Measurements from ENCODE around the gene SNAPC5.

The SNAPC5 gene

DNA sequence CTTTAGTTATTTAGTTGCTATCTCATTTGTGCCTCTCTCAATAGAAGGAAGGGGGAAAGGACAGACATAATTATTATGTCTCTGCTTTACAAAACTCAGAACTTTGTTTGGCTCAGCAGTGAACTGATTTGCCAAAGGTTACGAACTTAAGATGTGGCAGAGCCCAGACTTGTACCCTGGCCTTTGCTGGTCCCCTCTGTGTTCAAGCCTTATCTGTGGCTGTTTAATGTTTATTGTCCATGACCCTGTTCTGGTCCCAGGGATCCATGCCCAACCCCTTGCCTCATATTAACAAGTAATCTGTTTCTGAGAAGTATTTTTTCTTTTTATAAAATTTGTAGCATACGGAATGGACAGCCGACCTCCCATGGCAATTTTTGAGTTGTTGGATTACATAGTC, 10.7 kb downstream of the SNAPC5 start:
- TF ChIP-seq, protein P1, sequence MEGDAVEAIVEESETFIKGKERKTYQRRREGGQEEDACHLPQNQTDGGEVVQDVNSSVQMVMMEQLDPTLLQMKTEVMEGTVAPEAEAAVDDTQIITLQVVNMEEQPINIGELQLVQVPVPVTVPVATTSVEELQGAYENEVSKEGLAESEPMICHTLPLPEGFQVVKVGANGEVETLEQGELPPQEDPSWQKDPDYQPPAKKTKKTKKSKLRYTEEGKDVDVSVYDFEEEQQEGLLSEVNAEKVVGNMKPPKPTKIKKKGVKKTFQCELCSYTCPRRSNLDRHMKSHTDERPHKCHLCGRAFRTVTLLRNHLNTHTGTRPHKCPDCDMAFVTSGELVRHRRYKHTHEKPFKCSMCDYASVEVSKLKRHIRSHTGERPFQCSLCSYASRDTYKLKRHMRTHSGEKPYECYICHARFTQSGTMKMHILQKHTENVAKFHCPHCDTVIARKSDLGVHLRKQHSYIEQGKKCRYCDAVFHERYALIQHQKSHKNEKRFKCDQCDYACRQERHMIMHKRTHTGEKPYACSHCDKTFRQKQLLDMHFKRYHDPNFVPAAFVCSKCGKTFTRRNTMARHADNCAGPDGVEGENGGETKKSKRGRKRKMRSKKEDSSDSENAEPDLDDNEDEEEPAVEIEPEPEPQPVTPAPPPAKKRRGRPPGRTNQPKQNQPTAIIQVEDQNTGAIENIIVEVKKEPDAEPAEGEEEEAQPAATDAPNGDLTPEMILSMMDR (IDR thresholded peaks at IDR 0.05; ENCODE audit: insufficient read depth, low read length, poor library complexity, severe bottlenecking) = no peak
- H3K36me3 ChIP-seq (ENCODE audit: control insufficient read depth, insufficient read depth, low read length) = peaks cover 35% of the 10 kb centered on the region
- H3K27me3 ChIP-seq (replicated peaks; ENCODE audit: control insufficient read depth, insufficient read depth, low read length) = no peaks in the 10 kb centered on the region
- no peak overlapping the region for H3K4me3 ChIP-seq (replicated peaks; ENCODE audit: low read depth, low read length)
- DNase-seq (ENCODE audit: extremely low read depth, insufficient read length) = no peak

DNA sequence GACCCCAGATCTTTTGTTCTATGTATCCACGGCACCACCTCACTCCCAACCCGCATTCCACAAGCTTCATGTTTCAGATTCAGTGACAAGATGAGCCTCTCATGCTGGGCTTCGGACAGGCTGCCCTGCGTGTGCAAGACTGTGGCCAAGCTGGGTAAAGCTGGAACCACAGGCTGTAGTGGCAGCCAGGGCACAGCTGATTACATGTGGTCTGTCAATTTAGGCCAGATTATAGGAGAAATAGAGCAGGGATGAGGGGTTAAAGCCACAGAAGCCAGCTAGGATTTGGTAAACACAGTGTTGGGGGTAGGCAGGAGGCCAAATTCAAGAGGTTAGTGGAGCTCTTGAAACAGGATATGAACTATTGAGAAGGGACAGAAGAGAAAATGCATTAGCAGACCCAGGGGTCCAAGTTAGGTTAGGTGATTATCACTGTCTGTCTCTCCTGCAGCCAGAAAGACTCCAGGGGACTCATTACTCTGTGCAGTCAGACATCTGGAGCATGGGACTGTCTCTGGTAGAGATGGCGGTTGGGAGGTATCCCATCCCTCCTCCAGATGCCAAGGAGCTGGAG, 12.9 kb downstream of the SNAPC5 start:
- H3K36me3 ChIP-seq (ENCODE audit: control insufficient read depth, insufficient read depth, low read length) = peaks cover 29% of the 10 kb centered on the region
- DNase-seq (ENCODE audit: extremely low read depth, insufficient read length) = no peak
- TF ChIP-seq, protein P1 (IDR thresholded peaks at IDR 0.05; ENCODE audit: insufficient read depth, low read length, poor library complexity, severe bottlenecking) = no peak
- no peaks in the 10 kb centered on the region for H3K27me3 ChIP-seq (replicated peaks; ENCODE audit: control insufficient read depth, insufficient read depth, low read length)
- no peak overlapping the region for H3K4me3 ChIP-seq (replicated peaks; ENCODE audit: low read depth, low read length)

DNA sequence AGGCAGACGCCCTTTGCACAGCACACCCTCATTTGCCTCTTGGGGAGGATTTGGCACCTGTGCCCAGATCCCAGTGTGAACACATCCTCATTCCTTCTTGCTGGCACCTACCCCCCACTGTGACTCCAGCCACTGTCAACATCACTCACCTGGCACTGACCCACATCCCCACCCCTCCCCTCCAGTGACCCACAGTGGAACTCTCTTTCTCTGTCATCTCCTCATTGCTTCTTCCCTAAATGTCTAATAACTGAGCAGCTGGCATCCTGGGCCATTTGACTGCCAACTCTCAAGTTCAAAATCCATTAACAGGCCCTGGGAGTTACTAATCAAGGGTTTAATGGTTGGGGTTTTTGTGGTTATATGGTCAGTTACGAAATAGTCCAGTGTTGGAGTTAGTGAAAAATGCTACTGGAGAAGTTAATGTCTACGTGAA, 14.4 kb downstream of the SNAPC5 start:
- DNase-seq (ENCODE audit: extremely low read depth, insufficient read length) = no peak
- peaks cover 24% of the 10 kb centered on the region for H3K36me3 ChIP-seq (ENCODE audit: control insufficient read depth, insufficient read depth, low read length)

DNA sequence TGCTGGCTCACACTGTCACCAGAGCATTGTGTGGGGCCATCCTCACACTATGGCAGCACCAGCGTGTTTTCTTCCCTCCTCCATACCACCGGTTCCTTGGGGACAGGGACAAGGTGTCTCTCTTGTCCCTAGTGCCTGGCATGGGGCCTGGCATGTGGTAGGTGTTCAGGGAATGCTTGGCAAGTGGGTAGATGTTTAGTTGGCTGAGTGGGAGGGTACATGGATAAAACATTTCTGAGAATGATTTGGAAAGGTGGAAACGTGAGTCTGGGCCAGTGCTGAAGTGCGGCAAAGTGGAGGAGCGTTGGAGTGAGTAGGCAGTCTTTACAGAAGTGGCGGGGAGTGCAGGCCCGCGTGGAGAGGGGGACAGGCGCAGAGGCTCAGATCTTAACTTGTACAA, 15.0 kb downstream of the SNAPC5 start:
- Histone ChIP-seq H3K4me3 (replicated peaks; ENCODE audit: low read depth, low read length) (no peak overlapping the region), H3K27me3 (replicated peaks; ENCODE audit: control insufficient read depth, insufficient read depth, low read length) (no peaks in the 10 kb centered on the region), H3K36me3 (ENCODE audit: control insufficient read depth, insufficient read depth, low read length) (peaks cover 20% of the 10 kb centered on the region)
- DNase-seq (ENCODE audit: extremely low read depth, insufficient read length) = no peak
- TF ChIP-seq, protein P1 (IDR thresholded peaks at IDR 0.05; ENCODE audit: insufficient read depth, low read length, poor library complexity, severe bottlenecking) = no peak

More for the DNA sequence above, 14.4 kb downstream of the SNAPC5 start:
- H3K4me3 ChIP-seq (replicated peaks; ENCODE audit: low read depth, low read length) = no peak overlapping the region
- no peaks in the 10 kb centered on the region for H3K27me3 ChIP-seq (replicated peaks; ENCODE audit: control insufficient read depth, insufficient read depth, low read length)
- TF ChIP-seq, protein P1 (IDR thresholded peaks at IDR 0.05; ENCODE audit: insufficient read depth, low read length, poor library complexity, severe bottlenecking) = no peak

DNA sequence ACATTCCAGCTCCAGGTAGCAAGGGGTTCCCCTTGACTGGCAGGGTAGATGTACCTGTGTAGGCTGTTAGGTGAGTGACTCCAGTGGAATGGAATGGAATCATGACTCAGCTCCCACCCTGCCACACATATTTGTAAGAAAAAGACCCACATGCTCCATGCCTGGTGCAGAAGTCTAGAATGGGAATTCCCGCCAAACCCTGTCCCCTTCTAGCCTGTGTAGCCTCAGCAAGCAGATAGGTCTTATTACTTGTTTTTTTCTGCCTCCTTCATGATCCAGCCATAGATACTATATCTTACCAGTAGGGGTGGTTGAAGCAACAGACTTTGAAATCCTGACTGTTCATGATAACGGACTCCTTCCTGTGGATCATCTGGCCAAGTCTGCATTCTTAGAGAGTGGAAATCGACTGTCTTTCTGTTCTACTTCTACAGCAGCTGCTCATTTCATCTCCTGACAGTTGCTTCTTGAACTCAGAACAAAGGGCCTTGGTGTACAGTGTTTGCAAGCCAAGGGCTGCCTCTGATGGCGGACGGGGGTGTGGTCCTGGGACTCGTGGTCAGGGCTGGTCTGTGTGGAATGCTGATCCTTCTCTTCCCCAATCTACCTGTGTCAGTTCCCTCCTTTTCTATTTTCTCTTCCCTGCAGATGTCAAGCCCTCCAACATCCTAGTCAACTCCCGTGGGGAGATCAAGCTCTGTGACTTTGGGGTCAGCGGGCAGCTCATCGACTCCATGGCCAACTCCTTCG, 16.3 kb downstream of the SNAPC5 start:
- TF ChIP-seq, protein P1 (IDR thresholded peaks at IDR 0.05; ENCODE audit: insufficient read depth, low read length, poor library complexity, severe bottlenecking) = no peak
- no peak overlapping the region for H3K4me3 ChIP-seq (replicated peaks; ENCODE audit: low read depth, low read length)
- H3K36me3 ChIP-seq (ENCODE audit: control insufficient read depth, insufficient read depth, low read length) = peaks cover 19% of the 10 kb centered on the region
- no peak for DNase-seq (ENCODE audit: extremely low read depth, insufficient read length)
- no peaks in the 10 kb centered on the region for H3K27me3 ChIP-seq (replicated peaks; ENCODE audit: control insufficient read depth, insufficient read depth, low read length)

Measured in GM06990 (cell line).